Activated T-cell treated with anti-CD3 and anti-CD28 coated beads, Interleukin-2, amount 50 U/mL, for 4 hours (primary cell): ENCODE data around the gene NAA16. TPM values are rescaled to one million over a fixed set of nuclear protein-coding genes. Genes with fewer than 3 reads are reported as not detected.
"Not testable (repeated sequence)": the region's sequence is repeated elsewhere in the genome, so short reads cannot be mapped to it uniquely, and the experiment has no call there.

Experiments used
- ATAC-seq, 2 donors: fragments of 200-7000 bp; cut with Tn5 transposase; one replicate each; pipeline ENCODE4 v1.10.0; 2021
- DNase-seq: peaks from one replicate; pipeline ENCODE4 v3.0.0-alpha.2; 2020
- H3K27me3 Mint-ChIP-seq: one replicate; pipeline ENCODE4 v1.8.0; 2021; ENCODE audit warnings: low read depth, mixed read lengths
- H3K36me3 Mint-ChIP-seq: one replicate; pipeline ENCODE4 v1.8.0; 2022; ENCODE audit warnings: mixed read lengths; ENCODE audit not compliant: insufficient read depth
- H3K4me1 Mint-ChIP-seq: one replicate; pipeline ENCODE4 v1.8.0; 2021; ENCODE audit warnings: low read depth, mixed read lengths
- H3K4me3 Mint-ChIP-seq: one replicate; pipeline ENCODE4 v1.8.0; 2021; ENCODE audit warnings: mild to moderate bottlenecking, moderate library complexity, mixed read lengths
- H3K9me3 Mint-ChIP-seq: one replicate; pipeline ENCODE4 v1.8.0; 2021; ENCODE audit warnings: mixed read lengths
- total RNA-seq, 3 donors: library from RNA; stranded (reverse); gene quantifications; one replicate each; pipeline ENCODE4 v1.2.1, GENCODE V29; 2021

NAA16 gene
- total RNA-seq, 3 donors from 2014 or later = 20.5 to 23.3 (median 21.3) TPM

DNA sequence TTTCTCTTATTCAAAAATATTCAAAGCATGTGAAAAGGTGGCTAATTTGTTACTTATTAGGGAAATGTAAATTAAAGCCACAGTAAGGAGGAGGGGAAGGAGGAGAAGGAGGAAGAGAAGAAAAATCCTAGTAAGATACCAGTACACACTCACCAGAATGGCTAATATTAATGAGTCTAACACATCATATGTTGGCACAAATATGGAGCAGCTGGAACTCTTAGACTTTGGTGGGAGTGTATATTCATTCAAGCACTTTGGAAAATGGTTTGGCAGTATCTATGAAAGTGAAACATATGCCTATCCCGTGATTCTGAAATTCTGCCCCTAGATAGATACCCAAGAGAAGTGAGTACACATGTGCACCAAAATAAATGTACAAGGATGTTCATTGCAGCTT lies 108.1 kb downstream of the NAA16 start:
- H3K4me3 Mint-ChIP-seq = no peak overlapping the region
- no peak for DNase-seq
- ATAC-seq = no peak

DNA sequence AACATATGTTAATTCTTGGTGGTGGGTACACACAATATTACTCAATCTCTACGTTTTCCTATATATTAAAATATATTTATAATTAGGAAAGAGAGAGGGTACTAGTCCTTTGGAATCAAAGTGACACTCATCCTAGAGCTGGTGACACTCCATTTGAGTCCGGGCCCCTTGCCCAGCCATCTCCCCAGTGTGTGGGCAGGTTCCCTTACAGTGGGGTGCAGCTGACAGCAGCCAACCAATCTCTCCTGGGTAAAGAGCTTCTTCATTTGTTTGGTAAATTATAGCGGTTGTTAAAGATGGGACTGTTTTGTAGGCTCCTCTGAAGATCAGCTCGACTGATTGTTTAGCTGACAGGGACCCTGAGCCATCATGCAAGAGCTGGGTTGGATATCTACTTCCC lies 109.1 kb downstream of the NAA16 start:
- DNase-seq = no peak
- ATAC-seq = no peak
- Mint-ChIP-seq H3K27me3 (no peaks in the 10 kb centered on the region), H3K36me3 (no peaks in the 10 kb centered on the region), H3K9me3 (no peaks in the 10 kb centered on the region), H3K4me1 (no peaks in the 10 kb centered on the region), H3K4me3 (no peak overlapping the region)

More for the DNA sequence above, 108.1 kb downstream of the NAA16 start:
- Mint-ChIP-seq H3K9me3 (no peaks in the 10 kb centered on the region), H3K36me3 (no peaks in the 10 kb centered on the region), H3K27me3 (no peaks in the 10 kb centered on the region), H3K4me1 (no peaks in the 10 kb centered on the region)

DNA sequence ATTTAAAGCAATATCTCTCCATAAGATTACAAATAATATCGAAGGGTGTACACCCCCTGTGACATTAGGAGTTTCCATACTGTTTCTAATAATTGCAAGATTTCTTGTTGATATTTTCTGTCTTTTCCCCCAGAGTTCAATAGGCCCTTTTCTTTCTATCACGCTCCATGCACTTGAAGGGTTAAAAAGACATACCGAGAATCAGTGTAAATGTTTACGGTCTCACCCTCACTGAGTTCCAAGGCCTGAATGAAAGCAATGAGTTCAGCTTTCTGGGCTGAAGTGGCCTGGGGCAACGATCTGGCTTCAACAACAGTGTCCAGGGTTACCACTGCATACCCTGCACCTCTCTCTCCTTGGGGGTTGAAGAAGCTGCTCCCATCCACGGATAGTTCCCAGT lies 110.3 kb downstream of the NAA16 start:
- not testable (repeated sequence) for H3K27me3 Mint-ChIP-seq, H3K36me3 Mint-ChIP-seq, ATAC-seq, H3K4me1 Mint-ChIP-seq, H3K9me3 Mint-ChIP-seq, DNase-seq, H3K4me3 Mint-ChIP-seq

DNA sequence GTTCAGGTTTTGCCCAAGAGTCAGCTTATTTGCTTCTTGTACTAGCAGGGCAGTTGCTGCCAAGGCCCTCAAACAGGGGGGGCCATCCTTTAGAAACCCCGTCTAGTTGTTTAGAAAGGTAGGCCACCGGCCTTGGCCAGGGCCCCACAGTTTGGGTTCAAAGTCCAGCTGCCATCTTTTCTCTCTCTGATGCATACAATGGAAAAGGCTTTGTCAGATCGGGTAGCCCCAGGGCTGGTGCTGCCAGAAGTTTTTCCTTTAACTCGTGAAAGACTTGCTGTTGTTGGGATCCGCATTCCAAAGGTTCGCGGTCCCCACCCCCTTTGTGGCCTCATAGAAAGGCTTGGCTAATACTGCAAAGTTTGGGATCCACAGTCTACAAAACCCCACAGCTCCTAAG lies 110.9 kb downstream of the NAA16 start:
- not testable (repeated sequence) for H3K9me3 Mint-ChIP-seq, ATAC-seq, H3K36me3 Mint-ChIP-seq, H3K27me3 Mint-ChIP-seq, DNase-seq, H3K4me1 Mint-ChIP-seq, H3K4me3 Mint-ChIP-seq

DNA sequence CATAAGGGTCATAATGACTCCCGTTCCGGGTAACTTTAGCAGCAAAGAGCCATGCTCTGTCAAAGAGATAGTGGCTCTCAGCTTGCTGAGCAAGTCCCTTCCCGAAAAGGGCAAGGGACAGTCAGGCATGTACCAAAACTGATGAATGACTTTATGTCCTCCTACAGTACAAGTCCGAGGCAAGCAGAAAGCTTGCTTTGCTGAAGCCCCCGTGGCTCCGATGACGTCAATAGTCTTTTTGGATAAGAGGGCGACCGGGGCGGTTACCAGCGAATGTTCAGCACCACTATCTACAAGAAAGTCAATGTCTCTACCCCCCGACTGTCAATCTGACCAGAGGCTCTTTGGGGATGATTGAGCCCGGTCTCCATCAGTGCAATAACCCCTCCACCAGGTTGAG lies 112.2 kb downstream of the NAA16 start:
- H3K4me3 Mint-ChIP-seq, H3K4me1 Mint-ChIP-seq, H3K27me3 Mint-ChIP-seq, ATAC-seq, H3K9me3 Mint-ChIP-seq, H3K36me3 Mint-ChIP-seq, DNase-seq: not testable (repeated sequence)

DNA sequence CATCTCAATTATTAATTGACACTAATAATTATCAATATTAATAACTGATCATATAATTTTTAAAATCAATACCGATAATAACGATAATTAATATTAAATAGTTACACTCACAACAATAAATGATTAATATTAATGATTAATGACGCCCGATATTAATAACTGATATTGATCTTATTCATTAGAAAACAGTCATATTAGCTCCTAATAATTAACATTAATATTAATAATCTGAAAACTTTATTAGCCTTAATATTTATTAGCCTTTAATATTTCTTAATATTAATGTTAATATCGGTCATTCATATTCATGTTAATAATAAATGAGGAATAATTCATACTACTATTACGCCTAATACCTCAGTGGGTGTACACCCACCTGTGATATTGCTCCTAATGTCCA lies 113.6 kb downstream of the NAA16 start:
- H3K27me3 Mint-ChIP-seq, H3K4me3 Mint-ChIP-seq, H3K36me3 Mint-ChIP-seq, H3K4me1 Mint-ChIP-seq, DNase-seq, H3K9me3 Mint-ChIP-seq, ATAC-seq: not testable (repeated sequence)

DNA sequence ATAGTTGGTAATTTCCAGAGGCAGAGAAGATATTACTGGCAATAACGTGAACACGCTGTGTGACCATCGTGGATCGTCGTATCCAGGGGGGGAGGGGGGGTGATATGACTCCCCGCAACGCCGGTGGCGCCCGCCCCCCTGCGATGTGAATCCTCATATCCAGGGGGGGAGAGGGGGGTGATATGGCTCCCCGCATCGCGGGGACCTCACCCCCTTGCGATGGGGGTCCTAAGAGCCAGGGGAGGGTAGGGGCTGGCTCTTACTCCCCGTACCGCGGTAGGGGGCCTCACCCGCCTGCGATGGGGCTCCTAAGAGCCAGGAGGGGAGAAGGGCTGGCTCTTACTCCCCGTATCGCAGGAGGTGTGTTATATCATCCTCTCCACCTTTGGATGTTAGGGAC lies 115.0 kb downstream of the NAA16 start:
- Mint-ChIP-seq H3K4me1 (peaks cover 4% of the 10 kb centered on the region), H3K4me3 (no peak overlapping the region), H3K36me3 (no peaks in the 10 kb centered on the region), H3K27me3 (peaks cover 2% of the 10 kb centered on the region), H3K9me3 (no peaks in the 10 kb centered on the region)
- ATAC-seq (no peak), DNase-seq (no peak)

Other genes starting within 250 kb of the NAA16 start
- gene WBP4, start 249.8 kb upstream of the NAA16 start, total RNA-seq = 10 to 100 TPM in 2 of 3 donors, 1 to 10 TPM in 1; 8.5 to 17.5 (median 13.9) TPM
- 1 to 10 TPM; 4.0 to 5.5 (median 4.6) TPM for gene KBTBD6, start 178.5 kb upstream of the NAA16 start, total RNA-seq
- 1 to 10 TPM; 2.4 to 3.0 (median 2.7) TPM for gene KBTBD7, start 116.7 kb upstream of the NAA16 start, total RNA-seq
- 10 to 100 TPM; 12.8 to 14.5 (median 13.1) TPM for gene MTRF1, start 47.7 kb upstream of the NAA16 start, total RNA-seq
- 100 to 1,000 TPM; 163 to 216 (median 185) TPM for gene RGCC, start 146.3 kb downstream of the NAA16 start, total RNA-seq